ENCODE measurements around the gene RBMS3.
"Not testable (repeated sequence)": the region's sequence is repeated elsewhere in the genome, so short reads cannot be mapped to it uniquely, and the experiment has no call there.

The RBMS3 gene

DNA sequence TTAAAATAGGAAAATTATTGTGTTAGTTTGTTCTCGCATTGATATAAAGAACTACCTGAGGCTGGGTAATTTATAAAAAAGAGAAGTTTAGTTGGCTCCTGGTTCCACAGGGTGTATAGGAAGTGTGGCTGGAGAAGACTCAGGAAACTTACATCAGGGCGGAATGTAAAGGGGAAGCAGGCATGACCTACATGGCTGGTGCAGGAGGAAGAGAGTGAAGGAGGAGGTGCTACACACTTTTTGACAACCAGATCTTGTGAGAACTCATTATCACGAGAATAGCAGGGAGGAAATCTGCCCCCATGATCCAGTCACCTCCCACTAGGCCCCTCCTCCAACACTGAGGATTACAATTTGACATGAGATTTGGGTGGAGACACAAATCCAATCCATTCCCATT, 490.7 kb downstream of the RBMS3 start:
- Histone ChIP-seq H3K9me3 (ENCODE audit: control insufficient read depth in 2 of 2, low read length in 2 of 2) (no peaks in the 10 kb centered on the region), H3K4me1 (ENCODE audit: control insufficient read depth in 2 of 2, insufficient read depth in 2 of 2, low read length in 2 of 2) (no peaks in the 10 kb centered on the region)

DNA sequence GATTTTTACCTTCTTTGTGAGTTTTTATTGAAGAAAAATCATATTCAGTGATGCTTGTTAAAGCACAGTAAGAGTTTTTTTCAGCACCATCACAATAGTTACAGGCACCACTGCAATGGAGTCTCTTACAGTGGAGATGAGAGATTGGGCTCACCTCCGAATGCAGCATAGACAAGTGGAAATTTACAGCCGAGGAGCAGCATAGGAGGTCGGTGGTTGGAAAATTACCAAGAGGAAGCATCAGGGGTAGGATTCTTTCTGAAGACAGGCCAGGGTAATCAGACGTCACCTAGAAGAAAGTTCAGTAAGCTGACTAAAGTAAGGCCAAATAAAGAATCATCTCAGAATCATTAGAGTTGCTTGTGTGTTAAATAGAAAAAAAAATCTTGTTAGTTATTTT, 491.6 kb downstream of the RBMS3 start:
- H3K4me1 ChIP-seq (ENCODE audit: control insufficient read depth in 2 of 2, insufficient read depth in 2 of 2, low read length in 2 of 2), result no peaks in the 10 kb centered on the region
- no peaks in the 10 kb centered on the region for H3K36me3 ChIP-seq (ENCODE audit: control insufficient read depth in 2 of 2, insufficient read depth in 2 of 2, low read length in 2 of 2)
- H3K9ac ChIP-seq (ENCODE audit: low read depth in 1 of 2, low read length in 2 of 2), result no peak overlapping the region
- H3K4me3 ChIP-seq (ENCODE audit: low read length in 2 of 2), result no peak overlapping the region
- no peaks in the 10 kb centered on the region for H3K27me3 ChIP-seq (ENCODE audit: control insufficient read depth in 2 of 2, insufficient read depth in 2 of 2, low read length in 2 of 2)
- no peak overlapping the region for H3K27ac ChIP-seq (ENCODE audit: low read depth in 2 of 2, low read length in 2 of 2)
- no peaks in the 10 kb centered on the region for H3K9me3 ChIP-seq (ENCODE audit: control insufficient read depth in 2 of 2, low read length in 2 of 2)

More for the DNA sequence above, 490.7 kb downstream of the RBMS3 start:
- no peak overlapping the region for H3K27ac ChIP-seq (ENCODE audit: low read depth in 2 of 2, low read length in 2 of 2)
- no peaks in the 10 kb centered on the region for H3K27me3 ChIP-seq (ENCODE audit: control insufficient read depth in 2 of 2, insufficient read depth in 2 of 2, low read length in 2 of 2)
- no peaks in the 10 kb centered on the region for H3K36me3 ChIP-seq (ENCODE audit: control insufficient read depth in 2 of 2, insufficient read depth in 2 of 2, low read length in 2 of 2)
- H3K9ac ChIP-seq (ENCODE audit: low read depth in 1 of 2, low read length in 2 of 2), result no peak overlapping the region
- H3K4me3 ChIP-seq (ENCODE audit: low read length in 2 of 2), result no peak overlapping the region

DNA sequence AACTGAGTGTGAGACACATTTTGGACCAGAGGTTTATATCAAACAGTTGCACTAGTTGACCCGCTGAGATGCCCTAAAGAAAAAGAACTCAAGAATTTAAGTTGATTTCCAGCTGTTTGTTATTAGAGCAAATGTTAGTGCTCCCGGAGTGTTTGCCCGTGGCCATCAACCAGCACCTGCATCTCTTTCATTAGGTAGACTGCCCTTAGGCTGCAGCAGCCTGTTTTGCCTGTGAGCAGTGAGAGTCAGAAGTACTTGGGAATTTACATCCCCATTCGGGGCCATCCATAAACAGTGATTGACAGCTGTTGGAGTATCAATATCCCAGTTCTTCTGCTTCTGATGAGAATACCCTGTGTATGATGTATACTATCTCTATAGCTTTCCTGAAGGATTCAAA, 492.6 kb downstream of the RBMS3 start:
- Histone ChIP-seq H3K27me3 (ENCODE audit: control insufficient read depth in 2 of 2, insufficient read depth in 2 of 2, low read length in 2 of 2) (no peaks in the 10 kb centered on the region), H3K4me3 (ENCODE audit: low read length in 2 of 2) (no peak overlapping the region), H3K9ac (ENCODE audit: low read depth in 1 of 2, low read length in 2 of 2) (no peak overlapping the region), H3K9me3 (ENCODE audit: control insufficient read depth in 2 of 2, low read length in 2 of 2) (no peaks in the 10 kb centered on the region), H3K4me1 (ENCODE audit: control insufficient read depth in 2 of 2, insufficient read depth in 2 of 2, low read length in 2 of 2) (no peaks in the 10 kb centered on the region), H3K36me3 (ENCODE audit: control insufficient read depth in 2 of 2, insufficient read depth in 2 of 2, low read length in 2 of 2) (no peaks in the 10 kb centered on the region), H3K27ac (ENCODE audit: low read depth in 2 of 2, low read length in 2 of 2) (no peak overlapping the region)

- Histone ChIP-seq H3K9me3 (ENCODE audit: control insufficient read depth in 2 of 2, low read length in 2 of 2) (no peaks in the 10 kb centered on the region), H3K27ac (ENCODE audit: low read depth in 2 of 2, low read length in 2 of 2) (no peak overlapping the region), H3K36me3 (ENCODE audit: control insufficient read depth in 2 of 2, insufficient read depth in 2 of 2, low read length in 2 of 2) (no peaks in the 10 kb centered on the region), H3K4me3 (ENCODE audit: low read length in 2 of 2) (no peak overlapping the region), H3K9ac (ENCODE audit: low read depth in 1 of 2, low read length in 2 of 2) (no peak overlapping the region), H3K27me3 (ENCODE audit: control insufficient read depth in 2 of 2, insufficient read depth in 2 of 2, low read length in 2 of 2) (no peaks in the 10 kb centered on the region), H3K4me1 (ENCODE audit: control insufficient read depth in 2 of 2, insufficient read depth in 2 of 2, low read length in 2 of 2) (no peaks in the 10 kb centered on the region)
Measured at GRCh38 chr3:29775340-29775739, 494.5 kb downstream of the RBMS3 start.

DNA sequence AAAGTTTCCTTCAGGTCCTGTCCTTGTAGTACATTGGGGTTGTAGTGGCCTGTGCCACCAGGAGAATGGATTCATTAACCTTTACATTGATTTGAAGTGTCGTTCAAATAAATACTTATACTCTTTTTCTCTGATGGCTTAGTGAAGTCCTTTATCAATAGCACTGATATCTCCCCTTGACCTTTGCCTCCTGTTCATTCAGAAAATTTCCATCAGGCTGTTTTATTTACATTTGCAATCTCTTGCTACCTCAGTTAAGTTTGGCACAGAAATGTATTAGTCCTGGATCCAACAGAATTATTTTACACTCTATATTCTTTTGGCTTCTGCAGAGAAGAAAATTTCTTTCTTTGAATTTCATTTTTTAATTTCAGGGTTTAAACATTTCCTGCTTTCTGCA, 497.0 kb downstream of the RBMS3 start:
- Histone ChIP-seq H3K27ac (ENCODE audit: low read depth in 2 of 2, low read length in 2 of 2) (no peak overlapping the region), H3K36me3 (ENCODE audit: control insufficient read depth in 2 of 2, insufficient read depth in 2 of 2, low read length in 2 of 2) (no peaks in the 10 kb centered on the region), H3K4me1 (ENCODE audit: control insufficient read depth in 2 of 2, insufficient read depth in 2 of 2, low read length in 2 of 2) (no peaks in the 10 kb centered on the region), H3K9me3 (ENCODE audit: control insufficient read depth in 2 of 2, low read length in 2 of 2) (no peaks in the 10 kb centered on the region), H3K27me3 (ENCODE audit: control insufficient read depth in 2 of 2, insufficient read depth in 2 of 2, low read length in 2 of 2) (no peaks in the 10 kb centered on the region), H3K4me3 (ENCODE audit: low read length in 2 of 2) (no peak overlapping the region), H3K9ac (ENCODE audit: low read depth in 1 of 2, low read length in 2 of 2) (no peak overlapping the region)

- H3K27me3 ChIP-seq (ENCODE audit: control insufficient read depth in 2 of 2, insufficient read depth in 2 of 2, low read length in 2 of 2), result no peaks in the 10 kb centered on the region
- no peaks in the 10 kb centered on the region for H3K36me3 ChIP-seq (ENCODE audit: control insufficient read depth in 2 of 2, insufficient read depth in 2 of 2, low read length in 2 of 2)
- no peak overlapping the region for H3K9ac ChIP-seq (ENCODE audit: low read depth in 1 of 2, low read length in 2 of 2)
- no peak overlapping the region for H3K27ac ChIP-seq (ENCODE audit: low read depth in 2 of 2, low read length in 2 of 2)
- H3K4me1 ChIP-seq (ENCODE audit: control insufficient read depth in 2 of 2, insufficient read depth in 2 of 2, low read length in 2 of 2), result no peaks in the 10 kb centered on the region
- no peak overlapping the region for H3K4me3 ChIP-seq (ENCODE audit: low read length in 2 of 2)
- H3K9me3 ChIP-seq (ENCODE audit: control insufficient read depth in 2 of 2, low read length in 2 of 2), result no peaks in the 10 kb centered on the region
Measured at GRCh38 chr3:29789686-29790085, 508.8 kb downstream of the RBMS3 start.

GRCh38 chr3:29796808-29797207, 515.9 kb downstream of the RBMS3 start:
- no peaks in the 10 kb centered on the region for H3K36me3 ChIP-seq (ENCODE audit: control insufficient read depth in 2 of 2, insufficient read depth in 2 of 2, low read length in 2 of 2)
- H3K9ac ChIP-seq (ENCODE audit: low read depth in 1 of 2, low read length in 2 of 2), result no peak overlapping the region
- H3K4me1 ChIP-seq (ENCODE audit: control insufficient read depth in 2 of 2, insufficient read depth in 2 of 2, low read length in 2 of 2), result no peaks in the 10 kb centered on the region

DNA sequence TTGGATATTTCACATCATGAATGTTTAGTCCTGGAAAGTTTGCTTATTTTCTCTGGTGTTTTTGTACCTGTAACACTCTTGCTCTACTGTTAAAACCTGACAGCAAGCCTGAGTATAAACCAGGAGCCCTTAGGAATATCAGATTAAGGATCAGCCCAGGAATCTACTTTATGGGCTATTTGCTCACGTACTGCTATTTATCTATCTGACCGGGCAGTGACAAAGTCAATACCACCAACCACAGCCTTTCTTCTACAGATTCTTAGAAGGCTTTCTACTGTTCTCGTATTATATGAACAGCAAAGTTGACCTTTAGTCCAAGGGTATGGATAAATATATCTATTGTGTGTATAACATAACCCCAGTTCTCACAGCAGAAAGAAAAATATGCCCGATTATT, 521.2 kb downstream of the RBMS3 start:
- no peak overlapping the region for H3K9ac ChIP-seq (ENCODE audit: low read depth in 1 of 2, low read length in 2 of 2)
- no peaks in the 10 kb centered on the region for H3K36me3 ChIP-seq (ENCODE audit: control insufficient read depth in 2 of 2, insufficient read depth in 2 of 2, low read length in 2 of 2)
- no peaks in the 10 kb centered on the region for H3K27me3 ChIP-seq (ENCODE audit: control insufficient read depth in 2 of 2, insufficient read depth in 2 of 2, low read length in 2 of 2)
- H3K27ac ChIP-seq (ENCODE audit: low read depth in 2 of 2, low read length in 2 of 2), result no peak overlapping the region
- H3K4me3 ChIP-seq (ENCODE audit: low read length in 2 of 2), result no peak overlapping the region
- H3K4me1 ChIP-seq (ENCODE audit: control insufficient read depth in 2 of 2, insufficient read depth in 2 of 2, low read length in 2 of 2), result no peaks in the 10 kb centered on the region
- H3K9me3 ChIP-seq (ENCODE audit: control insufficient read depth in 2 of 2, low read length in 2 of 2), result no peaks in the 10 kb centered on the region

More at GRCh38 chr3:29796808-29797207, 515.9 kb downstream of the RBMS3 start:
- H3K4me3 ChIP-seq (ENCODE audit: low read length in 2 of 2), result no peak overlapping the region
- H3K27me3 ChIP-seq (ENCODE audit: control insufficient read depth in 2 of 2, insufficient read depth in 2 of 2, low read length in 2 of 2), result no peaks in the 10 kb centered on the region
- no peak overlapping the region for H3K27ac ChIP-seq (ENCODE audit: low read depth in 2 of 2, low read length in 2 of 2)
- H3K9me3 ChIP-seq (ENCODE audit: control insufficient read depth in 2 of 2, low read length in 2 of 2), result no peaks in the 10 kb centered on the region

GRCh38 chr3:29804044-29804443, 523.2 kb downstream of the RBMS3 start:
- H3K9me3 ChIP-seq (ENCODE audit: control insufficient read depth in 2 of 2, low read length in 2 of 2), result no peaks in the 10 kb centered on the region
- H3K4me1 ChIP-seq (ENCODE audit: control insufficient read depth in 2 of 2, insufficient read depth in 2 of 2, low read length in 2 of 2), result no peaks in the 10 kb centered on the region
- no peak overlapping the region for H3K27ac ChIP-seq (ENCODE audit: low read depth in 2 of 2, low read length in 2 of 2)
- no peak overlapping the region for H3K9ac ChIP-seq (ENCODE audit: low read depth in 1 of 2, low read length in 2 of 2)
- no peak overlapping the region for H3K4me3 ChIP-seq (ENCODE audit: low read length in 2 of 2)
- H3K27me3 ChIP-seq (ENCODE audit: control insufficient read depth in 2 of 2, insufficient read depth in 2 of 2, low read length in 2 of 2), result no peaks in the 10 kb centered on the region
- no peaks in the 10 kb centered on the region for H3K36me3 ChIP-seq (ENCODE audit: control insufficient read depth in 2 of 2, insufficient read depth in 2 of 2, low read length in 2 of 2)

GRCh38 chr3:29805757-29806156, 524.9 kb downstream of the RBMS3 start:
- Histone ChIP-seq H3K9ac (ENCODE audit: low read depth in 1 of 2, low read length in 2 of 2) (no peak overlapping the region), H3K4me3 (ENCODE audit: low read length in 2 of 2) (no peak overlapping the region), H3K4me1 (ENCODE audit: control insufficient read depth in 2 of 2, insufficient read depth in 2 of 2, low read length in 2 of 2) (no peaks in the 10 kb centered on the region), H3K27ac (ENCODE audit: low read depth in 2 of 2, low read length in 2 of 2) (no peak overlapping the region), H3K36me3 (ENCODE audit: control insufficient read depth in 2 of 2, insufficient read depth in 2 of 2, low read length in 2 of 2) (no peaks in the 10 kb centered on the region), H3K27me3 (ENCODE audit: control insufficient read depth in 2 of 2, insufficient read depth in 2 of 2, low read length in 2 of 2) (no peaks in the 10 kb centered on the region), H3K9me3 (ENCODE audit: control insufficient read depth in 2 of 2, low read length in 2 of 2) (no peaks in the 10 kb centered on the region)

DNA sequence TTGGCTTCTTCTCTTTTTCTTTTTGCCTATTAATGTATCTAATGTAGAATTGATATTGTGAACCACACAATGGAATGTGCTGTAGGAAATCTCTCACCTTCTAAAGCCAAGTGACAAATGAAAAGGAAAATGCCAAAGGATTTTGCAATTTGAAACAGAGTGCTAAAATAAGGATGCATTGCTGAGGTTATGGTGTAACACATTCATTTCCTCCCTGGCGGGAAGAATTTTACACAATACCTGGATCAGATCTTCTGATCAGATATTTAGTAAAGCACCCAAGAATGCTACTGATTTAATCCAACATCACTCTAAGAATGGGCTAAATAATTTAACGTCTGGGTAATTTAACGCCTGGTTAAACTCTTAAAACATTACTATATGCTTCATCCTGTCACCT, 527.5 kb downstream of the RBMS3 start:
- H3K4me3 ChIP-seq (ENCODE audit: low read length in 2 of 2); H3K27ac ChIP-seq (ENCODE audit: low read depth in 2 of 2, low read length in 2 of 2); H3K9me3 ChIP-seq (ENCODE audit: control insufficient read depth in 2 of 2, low read length in 2 of 2); H3K36me3 ChIP-seq (ENCODE audit: control insufficient read depth in 2 of 2, insufficient read depth in 2 of 2, low read length in 2 of 2); H3K27me3 ChIP-seq (ENCODE audit: control insufficient read depth in 2 of 2, insufficient read depth in 2 of 2, low read length in 2 of 2); H3K4me1 ChIP-seq (ENCODE audit: control insufficient read depth in 2 of 2, insufficient read depth in 2 of 2, low read length in 2 of 2); H3K9ac ChIP-seq (ENCODE audit: low read depth in 1 of 2, low read length in 2 of 2): not testable (repeated sequence)
